HCT116 (cell line): ENCODE data around the gene ASPN. TPM values are rescaled to one million over a fixed set of nuclear protein-coding genes. Genes with fewer than 3 reads are reported as not detected.

Experiments
- ATAC-seq: fragments of 200-7000 bp; cut with Tn5 transposase; 2 replicates; pipeline ENCODE4 v1.9.1; 2020; ENCODE audit warnings: mild to moderate bottlenecking, moderate library complexity
- BruUV-seq: library from RNA; stranded (reverse); fragments of 400-500 nt; replicated peaks from 2 replicates; lab custom pipeline; 2021; lab: Mats Ljungman, UMichigan
- CTCF ChIA-PET: fragments of 300-600 bp; sonication (Branson Sonifier 250); formaldehyde crosslinking; loops from one replicate; lab custom pipeline; 2021; ENCODE audit warnings: antibody characterized with exemption; lab: Charles Lee
- POLR2A ChIA-PET: fragments of 300-600, 350-600 bp; sonication (Branson Sonifier 250); formaldehyde crosslinking; loops from one replicate; lab custom pipeline; 2021; ENCODE audit warnings: antibody characterized with exemption; lab: Charles Lee
- RAD21 ChIA-PET, 2 experiments: fragments of 300-600 bp; sonication (Branson Sonifier 250); formaldehyde crosslinking; loops; one replicate each; lab custom pipeline; 2023; ENCODE audit warnings: low total read pairs in 2 of 2; ENCODE audit not compliant: uncharacterized antibody in 2 of 2, unreplicated experiment in 2 of 2, low non-redundant PET in 1 of 2; lab: Charles Lee
- DNase-seq: peaks from one replicate; pipeline ENCODE4 v3.0.0-alpha.2; 2010; ENCODE audit warnings: low read depth, low spot score
- H2AFZ ChIP-seq: fragments of 200-600 bp; shearing (Covaris generic), sonication (generic); 2 replicates; pipeline ENCODE4 v1.6.1; 2017; ENCODE audit warnings: low read depth, mixed run types, mixed read lengths, antibody characterized with exemption, low read length; ENCODE audit not compliant: poor library complexity, severe bottlenecking
- H3K27ac ChIP-seq: 2 replicates; pipeline ENCODE4 v1.5.1; 2012; ENCODE audit warnings: low read depth, low read length
- H3K27me3 ChIP-seq: fragments of 200-600 bp; sonication (generic); 2 replicates; pipeline ENCODE4 v1.6.1; 2016; ENCODE audit warnings: mixed run types, low read length, mixed read lengths; ENCODE audit not compliant: insufficient read depth
- H3K36me3 ChIP-seq, 2 experiments: fragments of 200-500 bp in 1 of 2; fragments of 200-600 bp in 1 of 2; sonication (Bioruptor generic) in 1 of 2; sonication (generic) in 1 of 2; 2 replicates each; pipeline versions ENCODE4 v1.5.1 to v1.6.1; 2014 to 2016; ENCODE audit warnings: low read length in 2 of 2, inconsistent platforms in 1 of 2, mixed read lengths in 1 of 2, mixed run types in 1 of 2; ENCODE audit not compliant: insufficient read depth in 2 of 2, control insufficient read depth in 1 of 2
- H3K4me1 ChIP-seq, 2 experiments: fragments of 200-600 bp in 1 of 2; sonication (generic) in 1 of 2; 2 replicates each; pipeline versions ENCODE4 v1.5.1 to v1.6.1; 2012 to 2017; ENCODE audit warnings: low read length in 2 of 2, inconsistent platforms in 1 of 2, mild to moderate bottlenecking in 1 of 2, mixed read lengths in 1 of 2, mixed run types in 1 of 2, moderate library complexity in 1 of 2; ENCODE audit not compliant: insufficient read depth in 2 of 2, control insufficient read depth in 1 of 2
- H3K4me2 ChIP-seq: fragments of 200-600 bp; sonication (generic); 2 replicates; pipeline ENCODE4 v1.6.1; 2017; ENCODE audit warnings: mixed run types, low read length, mixed read lengths
- H3K4me3 ChIP-seq, 2 experiments: fragments of 200-600 bp in 1 of 2; sonication (generic) in 1 of 2; replicated peaks in 1 of 2; 2 replicates each; pipeline ENCODE4 v1.5.1; 2011 to 2016; ENCODE audit warnings: low read length in 2 of 2, control low read depth in 1 of 2, low read depth in 1 of 2, mild to moderate bottlenecking in 1 of 2, mixed read lengths in 1 of 2, mixed run types in 1 of 2
- H3K79me2 ChIP-seq: fragments of 200-600 bp; sonication (generic); 2 replicates; pipeline ENCODE4 v1.6.1; 2017; ENCODE audit warnings: mild to moderate bottlenecking, mixed run types, low read length, moderate library complexity, mixed read lengths; ENCODE audit not compliant: insufficient read depth
- H3K9ac ChIP-seq: fragments of 200-600 bp; sonication (generic); 2 replicates; pipeline ENCODE4 v1.6.1; 2016; ENCODE audit warnings: low read length, mixed read lengths
- H3K9me2 ChIP-seq: fragments of 200-600 bp; sonication (generic), shearing (Covaris generic); 2 replicates; pipeline ENCODE4 v1.6.1; 2017; ENCODE audit warnings: mixed run types, mild to moderate bottlenecking, moderate library complexity; ENCODE audit not compliant: insufficient read depth
- H3K9me3 ChIP-seq, 2 experiments: fragments of 200-500 bp in 1 of 2; fragments of 200-600 bp in 1 of 2; sonication (Bioruptor generic) in 1 of 2; sonication (generic) in 1 of 2; 2 replicates each; pipeline ENCODE4 v1.6.1; 2014 to 2017; ENCODE audit warnings: low read length in 2 of 2, mixed read lengths in 2 of 2, inconsistent platforms in 1 of 2, low read depth in 1 of 2, mild to moderate bottlenecking in 1 of 2, mixed run types in 1 of 2, moderate library complexity in 1 of 2; ENCODE audit not compliant: control insufficient read depth in 1 of 2, insufficient read depth in 1 of 2
- H4K20me1 ChIP-seq: fragments of 200-600 bp; sonication (generic), shearing (Covaris generic); 2 replicates; pipeline ENCODE4 v1.6.1; 2017; ENCODE audit warnings: mixed run types, mild to moderate bottlenecking, moderate library complexity; ENCODE audit not compliant: insufficient read depth
- CBX3 ChIP-seq: IDR thresholded peaks from 2 replicates; pipeline ENCODE4 v1.6.1; 2012; ENCODE audit warnings: low read depth
- ELF1 ChIP-seq: IDR thresholded peaks from 2 replicates; pipeline ENCODE4 v1.6.1; 2012; ENCODE audit warnings: low read depth, borderline replicate concordance
- EZH2phosphoT487 ChIP-seq: fragments of 200-600 bp; IDR thresholded peaks from 2 replicates; pipeline ENCODE4 v1.6.1; 2018; ENCODE audit warnings: antibody characterized with exemption, borderline replicate concordance
- FOSL1 ChIP-seq: IDR thresholded peaks from 2 replicates; pipeline ENCODE4 v1.6.1; 2012; ENCODE audit warnings: low read depth
- JUND ChIP-seq: IDR thresholded peaks from 2 replicates; pipeline ENCODE4 v1.6.1; 2012
- POLR2AphosphoS5 ChIP-seq: IDR thresholded peaks from 2 replicates; pipeline ENCODE4 v1.6.1; 2011; ENCODE audit warnings: mild to moderate bottlenecking, low read depth, low read length, moderate library complexity
- RAD21 ChIP-seq: IDR thresholded peaks from 2 replicates; pipeline ENCODE4 v1.6.1; 2012; ENCODE audit warnings: low read depth, mild to moderate bottlenecking
- ZFX ChIP-seq: fragments of 450-650 bp; IDR thresholded peaks from 2 replicates; pipeline ENCODE4 v1.6.1; 2017
- ZNF274 ChIP-seq: fragments of 200-500 bp; sonication (Bioruptor generic); IDR thresholded peaks from 2 replicates; pipeline ENCODE4 v1.6.1; 2014; ENCODE audit warnings: mild to moderate bottlenecking, low read depth, low read length, inconsistent platforms
- intact Hi-C: fragments of 100-400 bp; cut with micrococcal nuclease; formaldehyde crosslinking; loops from 2 replicates; pipeline ENCODE4 v1.10.0; 2022
- total RNA-seq: library from RNA; stranded (reverse); gene quantifications from one replicate; pipeline ENCODE4 v1.2.1, GENCODE V29; 2021; ENCODE audit not compliant: unreplicated experiment
- TF ChIP-seq, protein P1 (sequence below): IDR thresholded peaks from 2 replicates; pipeline ENCODE4 v1.6.1; 2012
- TF ChIP-seq, protein P2 (sequence below): IDR thresholded peaks from 2 replicates; pipeline ENCODE4 v1.6.1; 2011; ENCODE audit warnings: mild to moderate bottlenecking, low read length, moderate library complexity; ENCODE audit not compliant: insufficient replicate concordance; ENCODE audit errors: extremely low read depth

ASPN gene
- total RNA-seq, 1 experiment from 2014 or later: not detected

DNA sequence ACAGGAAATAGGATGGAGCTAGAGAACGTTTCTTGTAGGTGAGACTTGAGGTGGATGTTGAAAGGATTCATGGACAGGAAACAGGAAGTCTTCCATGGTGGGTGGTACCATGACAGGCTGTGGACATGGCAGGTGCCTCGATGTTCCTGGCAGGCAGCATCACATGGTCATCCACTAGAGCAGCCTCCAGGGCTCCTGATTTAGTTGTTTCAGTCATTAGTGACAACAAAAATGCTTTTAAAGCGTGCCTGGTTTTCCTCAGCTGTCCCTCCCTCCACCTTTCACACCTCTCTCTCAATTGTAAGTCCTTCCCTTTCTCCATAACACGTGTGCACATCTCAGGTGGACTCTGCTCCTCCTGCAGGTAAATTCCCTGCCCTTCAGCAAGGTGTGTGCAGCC is 25.2 kb upstream of the ASPN start:
- H3K36me3 ChIP-seq: no peaks in the 10 kb centered on the region
- ChIA-PET CTCF (no interaction called here), POLR2A (no interaction called here), RAD21 (no interaction called here)
- H3K9me2 ChIP-seq: no peaks in the 10 kb centered on the region
- DNase-seq (no peak), ATAC-seq (no peak)
- intact Hi-C loops: no loop called here
- TF ChIP-seq ZFX (no peak), JUND (no peak), EZH2phosphoT487 (no peak), POLR2AphosphoS5 (no peak), ZNF274 (no peak), CBX3 (no peak), FOSL1 (no peak)
- TF ChIP-seq, protein P1, sequence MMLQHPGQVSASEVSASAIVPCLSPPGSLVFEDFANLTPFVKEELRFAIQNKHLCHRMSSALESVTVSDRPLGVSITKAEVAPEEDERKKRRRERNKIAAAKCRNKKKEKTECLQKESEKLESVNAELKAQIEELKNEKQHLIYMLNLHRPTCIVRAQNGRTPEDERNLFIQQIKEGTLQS: no peak
- TF ChIP-seq, protein P2, sequence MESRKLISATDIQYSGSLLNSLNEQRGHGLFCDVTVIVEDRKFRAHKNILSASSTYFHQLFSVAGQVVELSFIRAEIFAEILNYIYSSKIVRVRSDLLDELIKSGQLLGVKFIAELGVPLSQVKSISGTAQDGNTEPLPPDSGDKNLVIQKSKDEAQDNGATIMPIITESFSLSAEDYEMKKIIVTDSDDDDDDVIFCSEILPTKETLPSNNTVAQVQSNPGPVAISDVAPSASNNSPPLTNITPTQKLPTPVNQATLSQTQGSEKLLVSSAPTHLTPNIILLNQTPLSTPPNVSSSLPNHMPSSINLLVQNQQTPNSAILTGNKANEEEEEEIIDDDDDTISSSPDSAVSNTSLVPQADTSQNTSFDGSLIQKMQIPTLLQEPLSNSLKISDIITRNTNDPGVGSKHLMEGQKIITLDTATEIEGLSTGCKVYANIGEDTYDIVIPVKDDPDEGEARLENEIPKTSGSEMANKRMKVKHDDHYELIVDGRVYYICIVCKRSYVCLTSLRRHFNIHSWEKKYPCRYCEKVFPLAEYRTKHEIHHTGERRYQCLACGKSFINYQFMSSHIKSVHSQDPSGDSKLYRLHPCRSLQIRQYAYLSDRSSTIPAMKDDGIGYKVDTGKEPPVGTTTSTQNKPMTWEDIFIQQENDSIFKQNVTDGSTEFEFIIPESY: no peak
- H3K9ac ChIP-seq: no peak overlapping the region
- no peak overlapping the region for H3K4me3 ChIP-seq
- BruUV-seq: no TSS peak
- H2AFZ ChIP-seq: no peak overlapping the region
- no peaks in the 10 kb centered on the region for H3K79me2 ChIP-seq
- H3K4me1 ChIP-seq: peaks cover 0 to 11% of the 10 kb centered on the region in 2 experiments; a peak in 3 of 4 replicates
- H3K27ac ChIP-seq: no peak overlapping the region
- H4K20me1 ChIP-seq: no peaks in the 10 kb centered on the region
- H3K4me2 ChIP-seq: no peak overlapping the region
- no peaks in the 10 kb centered on the region for H3K27me3 ChIP-seq
- no peaks in the 10 kb centered on the region for H3K9me3 ChIP-seq

DNA sequence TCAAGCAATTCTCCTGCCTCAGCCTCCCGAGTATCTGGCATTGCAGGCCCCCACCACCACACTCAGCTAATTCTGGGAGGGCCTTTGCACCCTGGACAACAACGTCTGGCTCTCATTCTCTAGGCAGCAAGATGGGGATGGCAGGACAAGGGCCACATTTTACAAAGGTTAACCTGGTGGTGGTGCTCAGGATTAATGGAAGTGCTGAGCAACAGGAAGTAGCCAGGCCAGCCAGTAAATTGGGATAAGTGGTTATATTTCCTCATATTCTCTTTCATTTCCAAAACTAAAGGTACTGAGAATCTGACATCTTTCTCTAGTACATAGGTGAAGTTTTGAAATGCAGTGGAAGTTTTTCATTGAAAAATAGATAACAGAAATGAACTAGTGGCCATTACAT is 24.7 kb upstream of the ASPN start:
- no peaks in the 10 kb centered on the region for H3K36me3 ChIP-seq
- ChIA-PET CTCF (no interaction called here), POLR2A (no interaction called here), RAD21 (no interaction called here)
- H3K4me1 ChIP-seq: peaks cover 0 to 11% of the 10 kb centered on the region in 2 experiments; a peak in 3 of 4 replicates
- no peaks in the 10 kb centered on the region for H4K20me1 ChIP-seq
- H3K9me3 ChIP-seq: no peaks in the 10 kb centered on the region
- no peak overlapping the region for H3K27ac ChIP-seq
- no peak overlapping the region for H2AFZ ChIP-seq
- H3K4me3 ChIP-seq: no peak overlapping the region
- no peaks in the 10 kb centered on the region for H3K9me2 ChIP-seq
- intact Hi-C loops: no loop called here
- ATAC-seq: no peak
- H3K9ac ChIP-seq: no peak overlapping the region
- DNase-seq: no peak
- H3K4me2 ChIP-seq: no peak overlapping the region
- TF ChIP-seq ELF1: no peak
- TF ChIP-seq RAD21: peak; percentile 24; the same call in 1 of the 2 replicates
- no TSS peak for BruUV-seq
- H3K79me2 ChIP-seq: no peaks in the 10 kb centered on the region
- H3K27me3 ChIP-seq: no peaks in the 10 kb centered on the region
